H9 (cell line): ENCODE measurements around the gene PPP1R8. TPM values are rescaled to one million over a fixed set of nuclear protein-coding genes. Genes with fewer than 3 reads are reported as not detected.

Source experiments
- DNase-seq: peaks from one replicate; pipeline ENCODE4 v3.0.0-alpha.2; 2017
- H2AFZ ChIP-seq: one replicate; pipeline ENCODE4 v1.6.1; 2013; ENCODE audit warnings: mild to moderate bottlenecking, low read length, control low read depth, moderate library complexity
- H2AK5ac ChIP-seq: 2 replicates; pipeline ENCODE4 v1.6.1; 2013; ENCODE audit warnings: low read length, control low read depth, mixed read lengths; ENCODE audit not compliant: insufficient read length
- H2BK120ac ChIP-seq: one replicate; pipeline ENCODE4 v1.6.1; 2013; ENCODE audit warnings: low read depth, mild to moderate bottlenecking, low read length, control low read depth, inconsistent platforms; ENCODE audit not compliant: poor library complexity, severe bottlenecking
- H2BK12ac ChIP-seq: 2 replicates; pipeline ENCODE4 v1.6.1; 2013; ENCODE audit warnings: low read length, control low read depth, mixed read lengths, low read depth; ENCODE audit not compliant: insufficient read length
- H2BK15ac ChIP-seq: 2 replicates; pipeline ENCODE4 v1.6.1; 2013; ENCODE audit warnings: low read depth, low read length, control low read depth
- H2BK20ac ChIP-seq: one replicate; pipeline ENCODE4 v1.6.1; 2013; ENCODE audit warnings: low read depth, mild to moderate bottlenecking, low read length, control low read depth, inconsistent platforms; ENCODE audit not compliant: poor library complexity, severe bottlenecking
- H2BK5ac ChIP-seq: 2 replicates; pipeline ENCODE4 v1.6.1; 2013; ENCODE audit warnings: low read length, control low read depth, mixed read lengths; ENCODE audit not compliant: insufficient read length
- H3K14ac ChIP-seq: 2 replicates; pipeline ENCODE4 v1.6.1; 2013; ENCODE audit warnings: low read length, control low read depth; ENCODE audit not compliant: insufficient read depth
- H3K18ac ChIP-seq: 2 replicates; pipeline ENCODE4 v1.6.1; 2013; ENCODE audit warnings: low read depth, mild to moderate bottlenecking, mixed read lengths, low read length, control low read depth; ENCODE audit not compliant: insufficient read length
- H3K23ac ChIP-seq: 2 replicates; pipeline ENCODE4 v1.6.1; 2013; ENCODE audit warnings: low read length, control low read depth, mixed read lengths, low read depth; ENCODE audit not compliant: insufficient read length
- H3K23me2 ChIP-seq: 2 replicates; pipeline ENCODE4 v1.6.1; 2013; ENCODE audit warnings: low read depth, mild to moderate bottlenecking, mixed read lengths, low read length, control low read depth; ENCODE audit not compliant: insufficient read length, poor library complexity, severe bottlenecking
- H3K27ac ChIP-seq: 2 replicates; pipeline ENCODE4 v1.5.1; 2013; ENCODE audit warnings: low read length, control low read depth, mixed read lengths, low read depth; ENCODE audit not compliant: insufficient read length
- H3K27me3 ChIP-seq: 2 replicates; pipeline ENCODE4 v1.6.1; 2013; ENCODE audit warnings: low read length, control low read depth, inconsistent platforms; ENCODE audit not compliant: insufficient read depth
- H3K4ac ChIP-seq: 2 replicates; pipeline ENCODE4 v1.6.1; 2013; ENCODE audit warnings: low read depth, mild to moderate bottlenecking, control low read depth, inconsistent platforms, low read length, moderate library complexity
- H3K4me1 ChIP-seq: 2 replicates; pipeline ENCODE4 v1.6.1; 2013; ENCODE audit warnings: low read length, control low read depth, inconsistent platforms; ENCODE audit not compliant: insufficient read depth
- H3K4me2 ChIP-seq: 2 replicates; pipeline ENCODE4 v1.6.1; 2013; ENCODE audit warnings: low read length, control low read depth, mixed read lengths; ENCODE audit not compliant: insufficient read length, insufficient read depth
- H3K56ac ChIP-seq: 2 replicates; pipeline ENCODE4 v1.6.1; 2013; ENCODE audit warnings: low read depth, mild to moderate bottlenecking, mixed read lengths, low read length, control low read depth; ENCODE audit not compliant: insufficient read length
- H3K79me1 ChIP-seq: 2 replicates; pipeline ENCODE4 v1.6.1; 2013; ENCODE audit warnings: low read depth, mild to moderate bottlenecking, moderate library complexity, low read length, control low read depth, inconsistent platforms; ENCODE audit not compliant: insufficient read depth, poor library complexity, severe bottlenecking
- H3K79me2 ChIP-seq: 2 replicates; pipeline ENCODE4 v1.6.1; 2013; ENCODE audit warnings: low read length, control low read depth, inconsistent platforms; ENCODE audit not compliant: insufficient read depth
- H3K9ac ChIP-seq: 2 replicates; pipeline ENCODE4 v1.6.1; 2013; ENCODE audit warnings: low read length, control low read depth, mixed read lengths; ENCODE audit not compliant: insufficient read length; ENCODE audit errors: extremely low read depth
- H3K9me3 ChIP-seq: one replicate; pipeline ENCODE4 v1.6.1; 2013; ENCODE audit warnings: low read depth, low read length, inconsistent platforms; ENCODE audit not compliant: control insufficient read depth
- H3T11ph ChIP-seq: one replicate; pipeline ENCODE4 v1.6.1; 2013; ENCODE audit warnings: mild to moderate bottlenecking, low read length, control low read depth, inconsistent platforms
- H4K20me1 ChIP-seq: one replicate; pipeline ENCODE4 v1.6.1; 2013; ENCODE audit not compliant: control insufficient read depth, insufficient read length, insufficient read depth
- H4K5ac ChIP-seq: 2 replicates; pipeline ENCODE4 v1.6.1; 2013; ENCODE audit warnings: low read depth, mild to moderate bottlenecking, mixed read lengths, low read length, control low read depth; ENCODE audit not compliant: insufficient read length
- H4K8ac ChIP-seq: replicated peaks from 2 replicates; pipeline ENCODE4 v1.6.1; 2013; ENCODE audit warnings: low read length, control low read depth, mixed read lengths, low read depth; ENCODE audit not compliant: insufficient read length
- H4K91ac ChIP-seq: 2 replicates; pipeline ENCODE4 v1.6.1; 2013; ENCODE audit warnings: low read depth, mild to moderate bottlenecking, moderate library complexity, mixed read lengths, low read length, control low read depth; ENCODE audit not compliant: insufficient read length
- H3K27ac Mint-ChIP-seq, 3 experiments: 2 replicates in 2 of 3; 3 replicates in 1 of 3; pipeline ENCODE4 v1.8.0; 2020 to 2021; ENCODE audit warnings: mixed read lengths in 3 of 3, mild to moderate bottlenecking in 1 of 3, moderate library complexity in 1 of 3
- H3K27me3 Mint-ChIP-seq: 2 replicates; pipeline ENCODE4 v1.8.0; 2021; ENCODE audit warnings: low read depth, mild to moderate bottlenecking, moderate library complexity, mixed read lengths
- H3K36me3 Mint-ChIP-seq, 3 experiments: 2 replicates in 2 of 3; 3 replicates in 1 of 3; pipeline ENCODE4 v1.8.0; 2020 to 2021; ENCODE audit warnings: low read depth in 3 of 3, mixed read lengths in 3 of 3; ENCODE audit not compliant: insufficient read depth in 1 of 3
- H3K4me1 Mint-ChIP-seq, 2 experiments: 2 replicates each; pipeline ENCODE4 v1.8.0; 2020; ENCODE audit warnings: mixed read lengths in 2 of 2
- H3K4me3 Mint-ChIP-seq, 2 experiments: 2 replicates in 1 of 2; 3 replicates in 1 of 2; pipeline ENCODE4 v1.8.0; 2020 to 2021; ENCODE audit warnings: mild to moderate bottlenecking in 2 of 2, mixed read lengths in 2 of 2, moderate library complexity in 1 of 2
- H3K9me3 Mint-ChIP-seq, 2 experiments: 2 replicates in 1 of 2; 3 replicates in 1 of 2; pipeline ENCODE4 v1.8.0; 2020; ENCODE audit warnings: mild to moderate bottlenecking in 2 of 2, mixed read lengths in 2 of 2, moderate library complexity in 1 of 2
- WGBS: extraction: QIAGEN DNeasy Blood & Tissue Kit; methylation state at CpG from one replicate; pipeline ENCODE4 v1.1.7; 2013; ENCODE audit warnings: missing lambda C conversion rate, low lambda C conversion rate, mixed read lengths; ENCODE audit not compliant: insufficient read length; ENCODE audit errors: extremely low coverage; 5-methylcytosine and 5-hydroxymethylcytosine counted together
- total RNA-seq: library from RNA; stranded (reverse); gene quantifications from 2 replicates; pipeline ENCODE4 v1.2.1, GENCODE V29; 2021
- TF ChIP-seq, protein P1 (sequence below): fragments of 200-600 bp; sonication (generic); conservative IDR thresholded peaks from 3 replicates; pipeline ENCODE4 v1.8.0; 2021; ENCODE audit warnings: antibody characterized with exemption, mild to moderate bottlenecking

PPP1R8 gene
- total RNA-seq, 1 experiment from 2014 or later: 58.8 TPM

DNA sequence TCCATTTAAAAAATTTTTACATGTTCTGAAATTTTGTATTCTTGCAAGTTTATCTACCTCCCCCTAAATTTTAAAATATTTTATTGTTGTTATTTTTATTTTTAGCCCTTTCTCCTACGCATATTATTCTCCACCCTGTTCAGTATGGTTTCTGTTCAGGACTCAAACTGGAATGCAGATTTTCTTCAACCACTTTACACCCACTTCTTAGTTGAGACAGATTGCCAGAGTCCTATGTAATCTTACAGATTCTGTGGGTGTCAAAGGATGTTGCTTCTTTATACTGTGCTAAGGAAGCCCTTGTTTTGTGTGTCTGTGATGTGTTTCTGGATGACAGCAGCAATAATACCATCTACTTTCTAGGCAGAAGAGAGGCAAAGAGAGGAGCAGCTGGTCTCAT is 20.7 kb upstream of the PPP1R8 start:
- H3K9ac ChIP-seq: no peak overlapping the region
- H2BK15ac ChIP-seq: no peak overlapping the region
- Mint-ChIP-seq H3K27me3 (no peaks in the 10 kb centered on the region), H3K27ac (no peak overlapping the region), H3K36me3 (peaks cover 1 to 6% (median 1%) of the 10 kb centered on the region in 3 experiments; a peak in 4 of 7 replicates), H3K9me3 (no peaks in the 10 kb centered on the region), H3K4me3 (no peak overlapping the region), H3K4me1 (peaks cover 14% of the 10 kb centered on the region in 2 experiments)
- TF ChIP-seq, protein P1, sequence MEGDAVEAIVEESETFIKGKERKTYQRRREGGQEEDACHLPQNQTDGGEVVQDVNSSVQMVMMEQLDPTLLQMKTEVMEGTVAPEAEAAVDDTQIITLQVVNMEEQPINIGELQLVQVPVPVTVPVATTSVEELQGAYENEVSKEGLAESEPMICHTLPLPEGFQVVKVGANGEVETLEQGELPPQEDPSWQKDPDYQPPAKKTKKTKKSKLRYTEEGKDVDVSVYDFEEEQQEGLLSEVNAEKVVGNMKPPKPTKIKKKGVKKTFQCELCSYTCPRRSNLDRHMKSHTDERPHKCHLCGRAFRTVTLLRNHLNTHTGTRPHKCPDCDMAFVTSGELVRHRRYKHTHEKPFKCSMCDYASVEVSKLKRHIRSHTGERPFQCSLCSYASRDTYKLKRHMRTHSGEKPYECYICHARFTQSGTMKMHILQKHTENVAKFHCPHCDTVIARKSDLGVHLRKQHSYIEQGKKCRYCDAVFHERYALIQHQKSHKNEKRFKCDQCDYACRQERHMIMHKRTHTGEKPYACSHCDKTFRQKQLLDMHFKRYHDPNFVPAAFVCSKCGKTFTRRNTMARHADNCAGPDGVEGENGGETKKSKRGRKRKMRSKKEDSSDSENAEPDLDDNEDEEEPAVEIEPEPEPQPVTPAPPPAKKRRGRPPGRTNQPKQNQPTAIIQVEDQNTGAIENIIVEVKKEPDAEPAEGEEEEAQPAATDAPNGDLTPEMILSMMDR: no peak
- H4K20me1 ChIP-seq: no peaks in the 10 kb centered on the region
- H2AK5ac ChIP-seq: no peak overlapping the region
- no peak overlapping the region for H2BK12ac ChIP-seq
- no peak overlapping the region for H3T11ph ChIP-seq
- no peak overlapping the region for H2BK120ac ChIP-seq
- H3K27ac ChIP-seq: no peak overlapping the region
- no peak overlapping the region for H2BK20ac ChIP-seq
- no peaks in the 10 kb centered on the region for H3K79me1 ChIP-seq
- H4K5ac ChIP-seq: no peak overlapping the region
- H3K23ac ChIP-seq: no peak overlapping the region
- no peaks in the 10 kb centered on the region for H3K9me3 ChIP-seq
- H3K56ac ChIP-seq: no peak overlapping the region
- no peak overlapping the region for H2AFZ ChIP-seq
- no peak overlapping the region for H2BK5ac ChIP-seq
- no peak overlapping the region for H4K91ac ChIP-seq
- peaks cover 3% of the 10 kb centered on the region for H3K4me1 ChIP-seq
- no peak for DNase-seq
- no peak overlapping the region for H3K14ac ChIP-seq
- H3K4ac ChIP-seq: no peak overlapping the region
- no peaks in the 10 kb centered on the region for H3K79me2 ChIP-seq
- no peak overlapping the region for H4K8ac ChIP-seq
- H3K23me2 ChIP-seq: no peaks in the 10 kb centered on the region
- WGBS: no CpG with 5 or more reads among the region's 1 CpG
- no peaks in the 10 kb centered on the region for H3K27me3 ChIP-seq
- H3K18ac ChIP-seq: no peak overlapping the region
- no peak overlapping the region for H3K4me2 ChIP-seq
